IPS-NIHi11 (cell line): ENCODE data around the gene ZNF546.
"Not testable (repeated sequence)": the region's sequence is repeated elsewhere in the genome, so short reads cannot be mapped to it uniquely, and the experiment has no call there.

Experiments used
- DNase-seq: peaks from one replicate; pipeline ENCODE4 v3.0.0; 2012; ENCODE audit warnings: mixed read lengths, low spot score

Gene ZNF546

DNA sequence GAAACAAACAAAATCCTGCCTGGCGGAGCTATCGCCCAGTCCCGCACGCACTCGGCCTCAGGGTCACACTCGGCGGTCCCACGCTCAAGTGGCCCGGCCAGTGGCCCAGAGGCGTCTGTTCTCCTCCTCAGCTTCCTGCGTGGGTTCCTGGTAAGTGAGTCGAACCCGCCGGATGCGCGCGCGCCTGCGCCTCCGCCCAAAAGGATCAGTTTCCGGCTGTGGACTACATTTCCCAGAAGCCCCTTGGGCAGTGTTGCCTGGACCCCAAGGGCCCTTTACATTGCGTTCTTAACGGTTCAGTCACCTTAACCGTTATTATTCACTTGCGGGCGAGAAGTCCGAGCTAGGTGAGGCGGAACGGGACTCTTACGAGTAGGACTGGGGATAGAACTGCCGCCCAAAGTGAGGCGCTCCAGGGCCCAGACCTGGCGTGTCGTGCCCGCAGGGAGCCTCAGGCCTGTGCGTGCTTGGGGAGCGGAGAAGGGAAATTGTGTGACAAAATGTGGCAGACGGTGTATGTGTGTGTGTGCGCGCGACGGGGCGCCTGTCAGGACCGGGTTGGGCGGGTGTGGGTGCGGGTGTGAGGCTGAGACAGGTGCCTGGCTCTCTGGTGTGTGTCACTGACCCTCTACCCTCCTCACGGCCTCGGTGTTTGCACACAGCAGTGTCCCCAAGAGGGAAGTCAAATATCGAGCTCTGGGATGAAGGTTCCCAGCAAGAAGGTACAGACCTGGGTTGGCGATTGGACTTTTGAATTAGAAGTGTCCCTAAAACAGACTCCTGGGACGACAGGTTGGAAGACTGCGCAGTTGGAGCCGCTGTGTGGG, at the start of gene ZNF546:
ZNF546 (plus strand) TSS at position 250 of the 827 bp plus-strand sequence. CDS start 1,267 bp downstream, outside the sequence.
- peak; percentile 89 for DNase-seq

DNA sequence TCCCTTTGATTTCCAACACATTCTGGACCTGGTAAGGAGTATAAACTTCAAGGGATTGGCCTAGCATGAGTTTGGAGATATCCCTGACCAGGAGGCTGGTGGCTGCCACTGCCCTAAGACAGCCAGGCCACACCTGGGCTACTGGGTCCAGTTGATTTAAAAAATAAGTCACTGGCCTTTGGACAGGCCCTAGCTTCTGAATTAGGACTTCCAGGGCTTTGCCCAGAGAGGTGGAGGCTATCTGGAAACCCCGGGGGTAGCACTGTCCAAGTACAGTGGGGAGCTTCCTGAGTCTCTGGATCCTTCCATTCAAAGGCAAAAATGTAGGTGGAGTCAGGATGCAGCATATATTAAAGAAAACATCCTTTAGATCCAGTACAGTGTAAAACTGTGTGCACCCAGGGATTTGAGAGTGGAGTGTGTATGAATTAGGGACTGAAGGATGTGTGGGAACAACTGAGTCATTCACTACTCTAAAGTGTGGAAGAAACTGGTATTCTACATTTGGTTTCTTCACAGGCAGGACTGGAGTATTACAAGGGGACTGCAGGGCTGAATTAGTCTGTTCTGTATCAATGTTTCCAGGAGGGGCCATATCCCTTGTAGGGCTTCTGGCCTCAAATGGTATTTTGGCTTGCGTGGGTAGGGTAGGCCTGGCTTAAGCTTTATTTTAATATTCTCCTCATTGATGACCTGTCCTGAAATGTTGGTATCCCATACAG, 47.7 kb upstream of the ZNF546 start:
- no peak for DNase-seq

- DNase-seq: no peak
Observed at GRCh38 chr19:39951065-39951650, 45.7 kb upstream of the ZNF546 start.

DNA sequence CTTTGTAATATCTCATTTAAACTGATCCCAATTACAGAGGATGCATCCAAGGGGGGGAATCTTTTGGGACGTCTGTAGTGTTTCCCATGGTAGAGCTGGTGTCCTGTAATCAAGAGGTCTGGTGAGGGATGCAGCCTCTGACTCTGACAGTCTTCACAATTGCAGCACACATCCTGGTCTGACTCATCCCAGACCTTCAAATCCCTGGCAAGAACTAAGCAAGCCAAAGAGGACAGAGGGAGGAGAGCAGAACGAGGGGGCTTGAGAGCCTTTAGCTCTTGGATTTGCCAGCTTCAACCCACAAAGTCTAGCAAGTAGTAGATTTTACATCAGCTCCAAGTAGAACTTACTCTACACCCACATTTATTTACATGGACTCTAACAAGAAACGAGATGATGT, 45.2 kb upstream of the ZNF546 start:
- no peak for DNase-seq

- DNase-seq: no peak
Observed at GRCh38 chr19:39953915-39954314, 42.9 kb upstream of the ZNF546 start.

- not testable (repeated sequence) for DNase-seq
Observed at GRCh38 chr19:39957886-39958285, 39.0 kb upstream of the ZNF546 start.

- not testable (repeated sequence) for DNase-seq
Observed at GRCh38 chr19:39958942-39959341, 37.9 kb upstream of the ZNF546 start.

DNA sequence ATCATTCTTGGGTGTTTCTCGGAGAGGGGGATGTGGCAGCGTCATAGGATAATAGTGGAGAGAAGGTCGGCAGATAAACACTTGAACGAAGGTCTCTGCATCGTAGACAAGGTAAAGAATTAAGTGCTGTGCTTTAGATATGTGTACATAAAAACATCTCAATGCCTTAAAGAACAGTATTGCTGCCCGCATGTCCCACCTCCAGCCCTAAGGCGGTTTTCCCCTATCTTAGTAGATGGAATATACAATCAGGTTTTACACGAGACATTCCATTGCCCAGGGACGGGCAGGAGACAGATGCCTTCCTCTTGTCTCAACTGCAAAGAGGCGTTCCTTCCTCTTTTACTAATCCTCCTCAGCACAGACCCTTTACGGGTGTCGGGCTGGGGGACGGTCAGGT, 37.5 kb upstream of the ZNF546 start:
- not testable (repeated sequence) for DNase-seq

DNA sequence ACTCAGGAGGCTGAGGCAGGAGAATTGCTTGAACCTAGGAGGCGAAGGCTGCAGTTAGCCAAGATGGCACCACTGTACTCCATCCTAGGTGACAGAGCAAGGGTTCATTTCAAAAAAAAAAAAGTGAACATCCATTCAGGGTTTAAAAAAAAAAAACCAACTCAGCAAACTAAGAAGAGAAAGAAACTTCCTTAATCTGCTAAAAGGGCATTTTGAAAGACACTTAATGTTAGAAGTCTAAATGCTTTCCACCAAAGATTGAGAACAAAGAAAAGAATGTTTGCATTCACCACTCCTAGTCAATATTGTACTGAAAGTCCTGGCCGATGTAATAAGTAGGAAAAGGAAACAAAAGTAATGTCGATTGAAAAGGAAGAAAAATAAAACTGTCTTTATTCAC, 33.0 kb upstream of the ZNF546 start:
- no peak for DNase-seq

DNA sequence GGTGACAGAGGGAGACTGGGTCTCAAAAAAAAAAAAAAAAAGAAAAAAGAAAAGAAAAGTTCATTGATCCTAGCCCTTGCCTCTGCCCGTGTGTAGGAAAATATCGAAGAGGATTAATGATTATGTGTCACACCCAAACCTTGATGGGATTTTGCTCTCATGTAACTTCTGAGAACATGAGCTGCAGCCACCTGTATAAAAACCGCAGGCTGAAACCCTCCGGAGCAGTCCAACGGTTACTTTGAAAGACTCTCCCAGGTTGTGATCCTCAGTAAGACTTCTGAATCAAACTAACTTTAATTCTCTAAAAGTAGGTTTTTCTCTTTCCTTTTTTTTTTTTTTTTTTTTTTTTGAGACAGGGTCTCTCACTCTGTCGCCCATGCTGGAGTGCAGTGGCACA, 30.2 kb upstream of the ZNF546 start:
- no peak for DNase-seq

DNA sequence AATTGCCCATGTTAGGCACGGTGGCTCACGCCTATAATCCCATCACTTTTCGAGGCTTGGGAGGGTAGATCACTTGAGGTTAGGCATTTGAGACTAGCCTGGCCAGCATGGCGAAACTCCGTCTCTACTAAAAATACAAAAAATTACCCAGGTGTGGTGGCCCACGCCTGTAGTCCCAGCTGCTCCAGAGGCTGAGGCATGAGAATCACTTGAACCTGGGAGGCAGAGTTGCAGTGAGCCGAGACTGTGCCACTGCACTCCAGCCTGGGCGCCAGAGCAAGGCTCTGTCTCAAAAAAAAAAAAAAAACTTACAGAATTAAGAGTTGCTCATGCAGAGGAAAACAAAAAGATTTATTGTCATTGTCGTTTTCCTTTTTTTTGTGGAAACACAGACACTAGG, 29.3 kb upstream of the ZNF546 start:
- DNase-seq: no peak

- DNase-seq: no peak
Observed at GRCh38 chr19:39968789-39969188, 28.1 kb upstream of the ZNF546 start.

- DNase-seq: no peak
Observed at GRCh38 chr19:39969266-39969665, 27.6 kb upstream of the ZNF546 start.

DNA sequence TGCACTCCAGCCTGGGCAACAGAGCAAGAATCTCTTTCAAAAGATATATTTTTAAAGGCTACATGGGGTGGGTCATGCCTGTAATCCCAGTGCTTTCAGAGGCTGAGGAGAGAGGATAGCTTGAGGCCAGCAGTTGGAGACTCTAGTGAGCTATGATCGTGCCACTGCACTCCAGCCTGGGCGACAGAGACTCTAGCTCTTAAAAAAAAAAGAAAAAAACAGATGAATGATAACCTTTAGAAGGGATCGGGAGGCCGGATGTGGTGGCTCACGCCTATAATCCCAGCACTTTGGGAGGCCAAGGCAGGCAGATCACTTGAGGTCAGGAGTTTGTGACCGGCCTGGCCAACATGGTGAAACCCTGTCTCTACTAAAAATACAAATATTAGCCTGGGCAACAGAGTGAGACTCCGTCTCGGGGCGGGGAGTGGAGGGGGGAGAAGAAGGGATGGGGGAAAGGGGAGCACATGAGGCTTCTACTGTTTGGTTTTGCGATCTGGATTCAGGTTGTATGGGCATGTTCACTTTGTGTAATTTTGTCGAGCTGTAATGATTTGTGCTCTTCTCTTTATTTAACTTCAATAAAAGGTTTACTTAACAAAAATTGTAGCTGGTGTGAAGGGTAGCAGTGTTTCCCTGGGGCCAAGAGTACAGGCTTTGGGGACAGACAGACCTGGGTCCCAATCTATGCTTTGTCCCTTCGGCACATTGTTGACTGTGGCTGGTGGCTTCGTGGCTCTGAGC, 27.0 kb upstream of the ZNF546 start:
- no peak for DNase-seq

- DNase-seq: peak; percentile 36
Observed at GRCh38 chr19:39970425-39970674, 26.5 kb upstream of the ZNF546 start.

GRCh38 chr19:39970675-39971379, 26.0 kb upstream of the ZNF546 start, which contains the start of gene PSMC4:
Gene PSMC4, plus strand, starts transcription at chr19:39971165. Its CDS starts 38 bp downstream, at chr19:39971203.
- peak; percentile 98 for DNase-seq

DNA sequence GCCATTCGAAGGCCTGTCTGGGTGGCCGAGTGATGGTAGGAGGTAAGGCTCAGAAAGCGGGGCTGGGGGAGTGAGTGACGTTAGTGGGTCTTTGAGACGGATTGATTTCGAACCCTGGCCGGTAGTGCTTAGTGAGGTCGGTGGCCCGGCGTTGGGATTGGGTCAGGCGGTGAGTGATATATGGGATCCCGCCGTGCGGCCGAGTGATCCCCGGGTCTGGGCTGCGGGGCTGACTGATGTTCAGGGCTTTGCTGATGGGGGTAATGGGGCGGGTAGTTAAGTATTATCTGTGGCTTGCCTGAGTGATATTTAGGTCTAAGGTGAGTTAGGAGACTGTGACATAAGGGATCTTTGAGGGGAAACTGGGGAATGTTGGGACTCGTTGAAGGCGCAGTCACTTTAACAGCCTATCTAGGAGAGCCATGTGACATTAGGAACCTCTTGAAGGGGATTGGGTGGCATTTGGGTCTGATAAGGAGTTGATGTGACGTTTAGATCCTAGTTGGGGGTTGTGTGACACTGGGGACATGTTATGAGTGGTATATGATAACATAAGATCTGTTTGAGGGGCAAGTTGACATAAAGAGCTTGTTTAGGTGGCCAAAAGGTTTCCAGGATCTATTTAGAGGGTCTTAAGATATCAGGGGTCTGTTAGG, 25.4 kb upstream of the ZNF546 start:
- peak; percentile 35 for DNase-seq

DNA sequence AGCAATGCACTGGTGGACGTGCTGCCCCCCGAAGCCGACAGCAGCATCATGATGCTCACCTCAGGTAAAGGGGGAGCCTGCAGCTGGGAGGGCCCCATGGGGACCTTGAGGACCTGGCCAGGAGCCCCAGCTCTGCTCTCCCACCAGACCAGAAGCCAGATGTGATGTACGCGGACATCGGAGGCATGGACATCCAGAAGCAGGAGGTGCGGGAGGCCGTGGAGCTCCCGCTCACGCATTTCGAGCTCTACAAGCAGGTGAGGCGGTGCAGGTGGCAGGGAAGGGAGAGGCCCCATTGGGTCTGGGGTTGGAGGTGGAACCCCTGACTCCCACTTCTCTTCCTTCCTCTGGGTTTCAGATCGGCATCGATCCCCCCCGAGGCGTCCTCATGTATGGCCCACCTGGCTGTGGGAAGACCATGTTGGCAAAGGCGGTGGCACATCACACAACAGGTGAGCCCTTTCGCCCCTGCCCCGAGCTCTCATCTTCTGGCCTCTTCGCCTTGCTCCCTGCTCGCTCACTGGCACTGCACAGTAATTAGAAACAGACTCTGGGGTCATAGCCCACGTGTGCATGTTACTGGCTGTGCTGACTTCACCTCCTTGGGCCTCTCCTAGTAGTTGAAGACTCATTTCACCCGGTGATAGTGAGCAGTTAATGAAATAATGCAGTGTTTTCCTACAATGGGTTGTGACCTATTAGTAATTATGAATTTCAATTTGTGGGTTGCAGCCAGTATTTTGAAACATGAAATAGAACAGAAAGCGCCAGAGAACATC, 22.3 kb upstream of the ZNF546 start:
- DNase-seq: no peak

DNA sequence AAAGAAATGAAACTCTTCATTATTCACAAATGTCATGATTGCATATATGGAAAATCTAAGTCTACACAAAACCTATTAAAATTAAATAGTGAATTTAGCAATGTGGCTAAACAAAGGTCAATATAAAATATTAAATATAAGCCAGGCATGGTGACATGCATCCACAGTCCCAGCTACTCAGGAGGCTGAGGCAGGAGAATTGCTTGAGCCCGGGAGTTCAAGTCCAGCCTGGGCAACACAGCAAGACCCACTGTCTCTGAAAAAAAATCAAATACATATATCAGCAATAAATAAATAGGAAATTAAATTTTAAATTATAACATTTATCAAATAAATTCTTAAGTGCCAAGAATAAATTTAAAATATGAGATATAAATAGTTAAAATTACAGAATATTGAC, 14.0 kb upstream of the ZNF546 start:
- DNase-seq: no peak

DNA sequence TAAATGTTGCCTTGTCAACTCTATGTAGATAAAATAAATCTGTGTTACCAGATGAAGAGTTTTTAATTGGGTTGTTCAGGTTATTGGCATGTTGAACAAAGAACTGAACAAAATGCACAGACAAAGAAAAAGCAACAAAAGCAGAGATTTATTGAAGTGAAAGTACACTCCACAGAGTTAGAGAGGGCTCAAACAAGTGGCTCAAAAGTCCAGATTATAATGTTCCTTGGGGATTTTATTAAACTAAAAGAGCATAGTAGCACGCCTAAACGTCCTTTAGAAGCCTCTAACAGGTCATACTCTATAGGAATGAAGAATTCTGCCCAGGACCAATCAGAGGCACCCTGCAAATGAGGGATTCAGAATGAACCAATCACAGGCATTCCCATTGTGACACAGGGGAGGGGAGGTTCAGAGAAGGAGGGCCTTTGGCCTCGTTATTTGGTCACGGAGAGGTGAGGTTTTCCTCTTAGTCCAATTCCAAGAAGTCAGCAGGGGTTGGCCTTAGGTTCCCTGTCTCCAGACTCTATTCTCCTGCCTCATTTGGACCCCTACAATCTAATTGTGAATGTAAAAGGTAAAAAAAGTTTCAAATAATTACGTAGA, 13.1 kb upstream of the ZNF546 start:
- DNase-seq: no peak
